ENCODE measurements around the gene GUCA1A. TPM values are rescaled to one million over a fixed set of nuclear protein-coding genes. Genes with fewer than 3 reads are reported as not detected.

Gene GUCA1A
- total RNA-seq, 1 experiment from 2014 or later, result not detected

GRCh38 chr6:42175860-42176259, 2.7 kb downstream of the GUCA1A start:
- ChIA-PET POLR2A (no interaction called here), CTCF (interaction anchor here (0.6 to 0.7 kb wide), 2 partner anchors 81 to 84 kb away, joined by 7 to 9 read pairs; no protein-coding TSS in a partner anchor)
- in situ Hi-C loops (cut with HindIII; ENCODE audit: low pct_unique_long_range_greater_than_20kb, low sequenced_read_pairs), result no loop called here
- BruUV-seq (replicated peaks), result no TSS peak
- Histone ChIP-seq H3K36me3 (ENCODE audit: control insufficient read depth, insufficient read depth, low read length) (no peaks in the 10 kb centered on the region), H3K27me3 (ENCODE audit: control insufficient read depth, insufficient read depth, low read length) (no peaks in the 10 kb centered on the region), H3K4me1 (ENCODE audit: control insufficient read depth, insufficient read depth, low read length) (no peaks in the 10 kb centered on the region), H3K9me3 (ENCODE audit: control insufficient read depth, insufficient read depth, low read depth, low read length) (no peaks in the 10 kb centered on the region), H3K4me3 (ENCODE audit: low read depth in 2 of 2, low read length in 2 of 2) (no peak overlapping the region), H3K27ac (ENCODE audit: low read length) (no peak overlapping the region)
- no peak for DNase-seq (ENCODE audit: low read depth, low spot score)
- TF ChIP-seq SIN3A (IDR thresholded peaks at IDR 0.05; ENCODE audit: borderline replicate concordance, insufficient read depth, low read depth, low read length) (no peak), POLR2AphosphoS5 (IDR thresholded peaks at IDR 0.05; ENCODE audit: low read depth, low read length) (no peak), TCF7L2 (IDR thresholded peaks at IDR 0.05; ENCODE audit: low read depth, low read length) (no peak), REST (IDR thresholded peaks at IDR 0.05; ENCODE audit: insufficient read depth in 1 of 2, low read depth in 2 of 2, low read length in 1 of 2) (no peak)
- TF ChIP-seq, protein P1, sequence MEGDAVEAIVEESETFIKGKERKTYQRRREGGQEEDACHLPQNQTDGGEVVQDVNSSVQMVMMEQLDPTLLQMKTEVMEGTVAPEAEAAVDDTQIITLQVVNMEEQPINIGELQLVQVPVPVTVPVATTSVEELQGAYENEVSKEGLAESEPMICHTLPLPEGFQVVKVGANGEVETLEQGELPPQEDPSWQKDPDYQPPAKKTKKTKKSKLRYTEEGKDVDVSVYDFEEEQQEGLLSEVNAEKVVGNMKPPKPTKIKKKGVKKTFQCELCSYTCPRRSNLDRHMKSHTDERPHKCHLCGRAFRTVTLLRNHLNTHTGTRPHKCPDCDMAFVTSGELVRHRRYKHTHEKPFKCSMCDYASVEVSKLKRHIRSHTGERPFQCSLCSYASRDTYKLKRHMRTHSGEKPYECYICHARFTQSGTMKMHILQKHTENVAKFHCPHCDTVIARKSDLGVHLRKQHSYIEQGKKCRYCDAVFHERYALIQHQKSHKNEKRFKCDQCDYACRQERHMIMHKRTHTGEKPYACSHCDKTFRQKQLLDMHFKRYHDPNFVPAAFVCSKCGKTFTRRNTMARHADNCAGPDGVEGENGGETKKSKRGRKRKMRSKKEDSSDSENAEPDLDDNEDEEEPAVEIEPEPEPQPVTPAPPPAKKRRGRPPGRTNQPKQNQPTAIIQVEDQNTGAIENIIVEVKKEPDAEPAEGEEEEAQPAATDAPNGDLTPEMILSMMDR (IDR thresholded peaks at IDR 0.05), result no peak; the same call in 1 of the 2 replicates
- no peak for ATAC-seq
- intact Hi-C loops (cut with micrococcal nuclease; ENCODE audit: unreplicated experiment), result no loop called here

DNA sequence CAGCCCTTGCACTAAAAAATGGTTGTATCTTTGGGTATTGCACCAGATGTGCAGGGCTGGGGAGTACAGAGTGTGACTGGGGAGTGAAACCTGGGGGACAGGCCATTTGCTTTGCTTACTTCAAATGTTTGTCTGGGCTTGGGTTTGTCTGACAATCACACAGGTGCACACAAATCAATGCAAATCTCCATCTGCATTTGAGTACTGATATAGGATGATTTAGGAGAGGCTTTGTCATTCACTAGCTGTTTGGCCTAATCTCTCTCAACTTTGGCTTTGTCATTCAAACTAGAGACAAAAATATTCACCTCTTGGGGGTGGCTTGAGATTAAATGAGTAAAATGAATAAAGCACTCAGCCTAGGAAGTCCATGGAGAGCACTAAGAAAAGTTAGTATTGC, 3.8 kb downstream of the GUCA1A start:
- no TSS peak for BruUV-seq (replicated peaks)

More for the DNA sequence above, 3.8 kb downstream of the GUCA1A start:
- ChIA-PET CTCF (no interaction called here), POLR2A (interaction anchor here (0.7 kb wide), 1 partner anchor 29 kb away, joined by 3 read pairs; no protein-coding TSS in a partner anchor)
- Histone ChIP-seq H3K27ac (ENCODE audit: low read length) (no peak overlapping the region), H3K36me3 (ENCODE audit: control insufficient read depth, insufficient read depth, low read length) (no peaks in the 10 kb centered on the region), H3K4me3 (ENCODE audit: low read depth in 2 of 2, low read length in 2 of 2) (no peak overlapping the region), H3K9me3 (ENCODE audit: control insufficient read depth, insufficient read depth, low read depth, low read length) (no peaks in the 10 kb centered on the region), H3K4me1 (ENCODE audit: control insufficient read depth, insufficient read depth, low read length) (no peaks in the 10 kb centered on the region), H3K27me3 (ENCODE audit: control insufficient read depth, insufficient read depth, low read length) (no peaks in the 10 kb centered on the region)
- DNase-seq (ENCODE audit: low read depth, low spot score) (no peak), ATAC-seq (no peak)
- TF ChIP-seq TCF7L2 (IDR thresholded peaks at IDR 0.05; ENCODE audit: low read depth, low read length) (no peak), REST (IDR thresholded peaks at IDR 0.05; ENCODE audit: insufficient read depth in 1 of 2, low read depth in 2 of 2, low read length in 1 of 2) (no peak), POLR2AphosphoS5 (IDR thresholded peaks at IDR 0.05; ENCODE audit: low read depth, low read length) (no peak), SIN3A (IDR thresholded peaks at IDR 0.05; ENCODE audit: borderline replicate concordance, insufficient read depth, low read depth, low read length) (no peak)
- TF ChIP-seq, protein P1 (IDR thresholded peaks at IDR 0.05), result no peak
- in situ Hi-C loops (cut with HindIII; ENCODE audit: low pct_unique_long_range_greater_than_20kb, low sequenced_read_pairs), result no loop called here
- intact Hi-C loops (cut with micrococcal nuclease; ENCODE audit: unreplicated experiment), result no loop called here

Data from Panc1 (cell line).